ENCODE results near the gene THRA.

DNA sequence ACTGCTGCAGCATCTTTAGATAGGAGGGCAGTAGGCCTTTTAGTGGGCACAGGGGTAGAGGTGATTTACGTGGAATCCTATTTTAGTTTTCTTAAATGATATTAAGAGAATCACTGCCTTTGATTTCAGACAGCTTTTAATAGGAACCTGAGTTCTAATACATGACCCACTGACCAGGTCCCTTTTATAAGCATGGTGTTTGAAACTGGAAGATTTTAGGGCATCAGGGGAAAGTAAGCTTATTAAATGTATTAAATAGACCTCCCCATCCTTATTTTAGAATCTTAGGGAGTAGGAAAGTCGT lies 61.0 kb downstream of the THRA start:
- TF ChIP-seq, protein P1, sequence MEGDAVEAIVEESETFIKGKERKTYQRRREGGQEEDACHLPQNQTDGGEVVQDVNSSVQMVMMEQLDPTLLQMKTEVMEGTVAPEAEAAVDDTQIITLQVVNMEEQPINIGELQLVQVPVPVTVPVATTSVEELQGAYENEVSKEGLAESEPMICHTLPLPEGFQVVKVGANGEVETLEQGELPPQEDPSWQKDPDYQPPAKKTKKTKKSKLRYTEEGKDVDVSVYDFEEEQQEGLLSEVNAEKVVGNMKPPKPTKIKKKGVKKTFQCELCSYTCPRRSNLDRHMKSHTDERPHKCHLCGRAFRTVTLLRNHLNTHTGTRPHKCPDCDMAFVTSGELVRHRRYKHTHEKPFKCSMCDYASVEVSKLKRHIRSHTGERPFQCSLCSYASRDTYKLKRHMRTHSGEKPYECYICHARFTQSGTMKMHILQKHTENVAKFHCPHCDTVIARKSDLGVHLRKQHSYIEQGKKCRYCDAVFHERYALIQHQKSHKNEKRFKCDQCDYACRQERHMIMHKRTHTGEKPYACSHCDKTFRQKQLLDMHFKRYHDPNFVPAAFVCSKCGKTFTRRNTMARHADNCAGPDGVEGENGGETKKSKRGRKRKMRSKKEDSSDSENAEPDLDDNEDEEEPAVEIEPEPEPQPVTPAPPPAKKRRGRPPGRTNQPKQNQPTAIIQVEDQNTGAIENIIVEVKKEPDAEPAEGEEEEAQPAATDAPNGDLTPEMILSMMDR (IDR thresholded peaks at IDR 0.05): no peak
- TF ChIP-seq POLR2A (IDR thresholded peaks at IDR 0.05): no peak
